GM18511 (cell line): ENCODE measurements around the gene CNTROB.

Source experiments
- ATAC-seq: cut with Tn5 transposase; IDR thresholded peaks from one replicate; pipeline ENCODE4 v1.9.1; 2021; ENCODE audit warnings: mild to moderate bottlenecking, moderate library complexity; ENCODE audit not compliant: unreplicated experiment

Gene CNTROB

GRCh38 chr17:7931709-7932482 lies at the start of gene CNTROB, which contains the start of gene TRAPPC1:
CNTROB (plus strand) TSS chr17:7932206; CDS start chr17:7933080, 874 bp downstream.
TRAPPC1 (minus strand) TSS chr17:7931946; CDS start chr17:7931829, 117 bp downstream.
- ATAC-seq: peak; percentile 97

GRCh38 chr17:7882629-7883028 lies 49.4 kb upstream of the CNTROB start:
- no peak for ATAC-seq

GRCh38 chr17:7883781-7884386 lies 48.1 kb upstream of the CNTROB start:
- ATAC-seq: no peak

- peak; percentile 4 for ATAC-seq
Observed at GRCh38 chr17:7884581-7885366, 47.2 kb upstream of the CNTROB start.

- ATAC-seq: peak; percentile 39
Observed at GRCh38 chr17:7885367-7886226, 46.4 kb upstream of the CNTROB start.

GRCh38 chr17:7886227-7887037 lies 45.6 kb upstream of the CNTROB start:
- no peak for ATAC-seq

GRCh38 chr17:7887038-7887481 lies 44.9 kb upstream of the CNTROB start:
- no peak for ATAC-seq

- ATAC-seq: peak; percentile 58
Observed at GRCh38 chr17:7887482-7888183, 44.4 kb upstream of the CNTROB start.

- no peak for ATAC-seq
Observed at GRCh38 chr17:7888184-7888920, 43.7 kb upstream of the CNTROB start, which contains the start of gene CHD3. CHD3 (plus strand) TSS chr17:7888789; CDS start chr17:7889001, 212 bp downstream.

- ATAC-seq: no peak
Observed at GRCh38 chr17:7889166-7889955, 42.6 kb upstream of the CNTROB start.

- no peak for ATAC-seq
Observed at GRCh38 chr17:7893187-7893880, 38.7 kb upstream of the CNTROB start.

- ATAC-seq: no peak
Observed at GRCh38 chr17:7894226-7894625, 37.8 kb upstream of the CNTROB start.

GRCh38 chr17:7894866-7895265 lies 37.1 kb upstream of the CNTROB start:
- ATAC-seq: no peak

- ATAC-seq: no peak
Observed at GRCh38 chr17:7897090-7897489, 34.9 kb upstream of the CNTROB start.

GRCh38 chr17:7897773-7898172 lies 34.2 kb upstream of the CNTROB start:
- no peak for ATAC-seq

- ATAC-seq: no peak
Observed at GRCh38 chr17:7903154-7904103, 28.6 kb upstream of the CNTROB start.
